H7 (cell line): ENCODE results near the gene MYD88. TPM values are rescaled to one million over a fixed set of nuclear protein-coding genes. Genes with fewer than 3 reads are reported as not detected.

Source experiments
- DNase-seq: peaks from one replicate; pipeline ENCODE4 v3.0.0; 2012
- H3K27me3 ChIP-seq: 2 replicates; pipeline ENCODE4 v1.6.0; 2011; ENCODE audit warnings: mild to moderate bottlenecking, low read length; ENCODE audit not compliant: control insufficient read depth, insufficient read depth
- H3K36me3 ChIP-seq: replicated peaks from 2 replicates; pipeline ENCODE4 v1.5.1; 2011; ENCODE audit warnings: low read length; ENCODE audit not compliant: control insufficient read depth, insufficient read depth
- H3K4me3 ChIP-seq: 2 replicates; pipeline ENCODE4 v1.5.1; 2011; ENCODE audit warnings: low read depth, mild to moderate bottlenecking, control low read depth, low read length, moderate library complexity; ENCODE audit not compliant: insufficient read depth
- total RNA-seq: library from RNA; depleted of rRNA; stranded (reverse); fragments of >200 nt; shearing (Covaris generic); gene quantifications from 2 replicates; pipeline ENCODE4 v1.2.3, GENCODE V29; 2014

The MYD88 gene
- total RNA-seq, 1 experiment from 2014 or later = 3.4 TPM

DNA sequence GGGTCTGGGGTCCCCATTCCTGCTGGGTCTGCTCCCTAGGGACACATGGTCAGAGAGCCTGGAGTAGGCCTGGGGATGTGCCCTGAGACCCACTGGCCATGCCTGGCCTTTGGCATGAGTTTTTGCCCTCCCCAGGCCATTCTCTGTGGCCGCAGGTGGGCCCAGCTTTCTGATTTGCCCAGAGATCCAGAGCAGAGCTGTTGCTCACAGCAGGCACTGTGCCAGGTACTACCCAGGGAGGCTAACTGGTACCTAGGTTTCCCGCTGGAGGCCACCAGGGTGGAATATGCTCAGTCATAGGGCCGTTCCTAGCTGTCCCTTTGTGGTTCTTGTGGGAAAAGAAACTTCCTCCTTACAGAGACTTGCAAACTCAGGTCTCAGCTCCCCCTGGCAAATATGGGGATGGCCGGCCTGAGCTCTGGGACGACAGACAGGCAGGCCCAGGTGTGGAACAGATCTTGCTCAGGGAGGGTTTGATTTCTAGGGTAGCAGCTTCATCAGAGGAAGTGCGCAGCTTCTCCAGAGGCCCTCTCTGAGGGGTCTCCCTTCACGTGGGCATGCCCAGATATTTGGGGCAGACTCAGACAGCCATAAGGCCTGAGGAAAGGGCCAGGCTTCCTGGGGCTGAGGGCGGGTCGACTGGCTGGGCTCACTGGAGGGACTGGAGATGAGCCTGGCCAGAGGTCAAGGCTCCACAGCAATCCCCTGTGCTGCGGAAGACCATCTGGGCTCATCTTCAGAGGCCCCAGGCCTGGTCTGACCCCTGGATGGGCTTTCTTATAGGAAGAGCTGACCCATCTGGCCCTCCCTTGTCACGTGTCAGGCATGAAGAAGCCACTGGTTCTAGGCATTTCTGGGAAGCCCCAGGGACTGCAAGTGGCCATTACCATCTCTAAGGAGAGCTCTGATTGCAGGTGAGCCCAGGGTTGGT lies 29.5 kb upstream of the MYD88 start:
- H3K4me3 ChIP-seq = no peak overlapping the region
- no peaks in the 10 kb centered on the region for H3K27me3 ChIP-seq
- no peak for DNase-seq
- H3K36me3 ChIP-seq = no peaks in the 10 kb centered on the region

DNA sequence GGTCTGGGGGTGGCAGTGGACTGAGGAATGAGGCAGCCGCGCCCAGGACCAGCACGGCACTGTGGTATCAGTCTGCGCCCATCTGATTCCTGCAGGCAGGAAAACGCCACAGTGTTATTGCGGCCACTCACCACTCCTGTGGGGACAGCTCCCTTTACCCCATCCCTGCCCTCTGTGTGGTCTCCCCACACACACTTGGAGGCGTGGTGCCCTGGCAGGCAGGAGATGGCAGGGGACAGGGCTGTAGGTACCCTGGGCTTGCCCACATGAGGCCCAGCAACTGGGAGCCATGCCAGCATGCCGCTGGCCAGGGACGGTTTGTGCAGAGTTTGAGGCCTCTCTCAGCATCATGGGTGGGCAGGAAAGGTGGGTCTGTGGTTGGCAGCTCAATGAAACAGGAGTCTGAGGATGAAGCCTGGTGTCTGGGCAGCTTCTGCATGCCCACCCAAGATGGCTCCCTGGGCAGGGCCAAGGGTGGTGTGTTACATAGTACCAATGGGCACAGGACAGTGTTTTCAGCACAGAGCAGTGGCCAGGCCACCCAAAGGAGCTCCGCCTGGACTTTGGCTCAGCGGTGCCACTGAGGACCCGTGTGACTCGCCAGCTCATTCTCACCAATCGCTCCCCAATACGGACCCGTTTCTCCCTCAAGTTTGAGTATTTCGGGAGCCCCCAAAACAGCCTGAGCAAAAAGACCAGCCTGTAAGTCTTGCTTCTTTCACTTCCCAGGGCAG lies 28.7 kb upstream of the MYD88 start:
- no peak for DNase-seq
- Histone ChIP-seq H3K36me3 (no peaks in the 10 kb centered on the region), H3K4me3 (no peak overlapping the region), H3K27me3 (no peaks in the 10 kb centered on the region)

- DNase-seq = no peak
- no peak overlapping the region for H3K4me3 ChIP-seq
- no peaks in the 10 kb centered on the region for H3K27me3 ChIP-seq
- H3K36me3 ChIP-seq = no peaks in the 10 kb centered on the region
Measured at GRCh38 chr3:38110314-38111050, 28.0 kb upstream of the MYD88 start.

DNA sequence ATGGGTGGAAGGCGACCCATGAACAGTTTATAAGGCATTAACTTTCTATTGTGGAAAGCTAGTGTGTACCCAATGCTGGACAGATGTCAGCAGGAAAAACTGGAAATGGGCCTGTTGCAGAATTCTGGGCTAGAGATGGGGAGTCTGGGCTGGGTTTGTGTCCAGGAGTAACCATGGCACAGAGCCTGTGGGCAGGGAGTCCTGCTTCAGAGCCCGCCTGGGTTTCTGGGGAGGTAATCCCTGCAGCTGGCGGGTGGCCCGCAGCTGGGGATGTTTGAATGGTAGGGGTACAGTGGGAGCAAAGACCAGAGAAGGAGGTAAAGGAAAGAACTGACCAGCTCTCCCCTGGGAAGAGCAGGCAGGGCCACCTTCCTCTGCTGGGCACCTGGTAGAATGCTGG lies 27.3 kb upstream of the MYD88 start:
- Histone ChIP-seq H3K27me3 (no peaks in the 10 kb centered on the region), H3K36me3 (no peaks in the 10 kb centered on the region), H3K4me3 (no peak overlapping the region)
- DNase-seq = no peak

DNA sequence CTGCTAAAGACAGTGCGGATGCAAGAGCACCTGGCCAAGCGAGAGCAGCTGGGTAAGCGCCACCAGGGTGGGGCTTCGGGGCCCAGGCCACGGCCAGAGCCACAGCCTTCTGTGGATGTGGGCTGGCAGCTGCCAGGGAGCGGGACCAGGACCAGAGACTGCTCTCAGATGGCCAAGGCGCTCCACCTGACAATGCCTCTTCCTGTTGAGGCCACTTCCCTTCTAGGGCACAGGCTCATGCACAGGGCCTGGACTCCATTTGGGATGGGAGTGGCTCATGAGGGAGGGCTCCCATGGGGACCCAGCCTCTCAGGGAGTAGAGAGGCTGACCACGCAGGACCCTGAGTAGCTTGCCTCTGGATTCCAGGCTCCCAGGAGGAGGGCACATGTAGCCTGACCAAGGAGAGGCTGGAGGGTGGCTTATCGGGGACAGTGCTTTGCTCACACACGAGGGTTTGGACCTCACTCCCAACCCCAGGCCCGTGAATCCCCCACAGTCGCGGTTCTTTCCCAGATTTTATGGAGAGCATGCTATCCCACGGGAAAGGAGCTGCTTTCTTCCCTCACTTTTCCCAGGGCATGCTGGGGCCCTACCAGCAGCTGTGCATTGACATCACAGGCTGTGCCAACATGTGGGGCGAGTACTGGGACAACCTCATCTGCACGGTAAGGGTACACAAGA lies 26.6 kb upstream of the MYD88 start:
- DNase-seq = no peak
- H3K4me3 ChIP-seq = no peak overlapping the region

GRCh38 chr3:38112378-38112761 lies 26.1 kb upstream of the MYD88 start:
- no peak for DNase-seq
- Histone ChIP-seq H3K27me3 (no peaks in the 10 kb centered on the region), H3K4me3 (no peak overlapping the region), H3K36me3 (no peaks in the 10 kb centered on the region)

More for the DNA sequence above, 26.6 kb upstream of the MYD88 start:
- Histone ChIP-seq H3K27me3 (no peaks in the 10 kb centered on the region), H3K36me3 (no peaks in the 10 kb centered on the region)

DNA sequence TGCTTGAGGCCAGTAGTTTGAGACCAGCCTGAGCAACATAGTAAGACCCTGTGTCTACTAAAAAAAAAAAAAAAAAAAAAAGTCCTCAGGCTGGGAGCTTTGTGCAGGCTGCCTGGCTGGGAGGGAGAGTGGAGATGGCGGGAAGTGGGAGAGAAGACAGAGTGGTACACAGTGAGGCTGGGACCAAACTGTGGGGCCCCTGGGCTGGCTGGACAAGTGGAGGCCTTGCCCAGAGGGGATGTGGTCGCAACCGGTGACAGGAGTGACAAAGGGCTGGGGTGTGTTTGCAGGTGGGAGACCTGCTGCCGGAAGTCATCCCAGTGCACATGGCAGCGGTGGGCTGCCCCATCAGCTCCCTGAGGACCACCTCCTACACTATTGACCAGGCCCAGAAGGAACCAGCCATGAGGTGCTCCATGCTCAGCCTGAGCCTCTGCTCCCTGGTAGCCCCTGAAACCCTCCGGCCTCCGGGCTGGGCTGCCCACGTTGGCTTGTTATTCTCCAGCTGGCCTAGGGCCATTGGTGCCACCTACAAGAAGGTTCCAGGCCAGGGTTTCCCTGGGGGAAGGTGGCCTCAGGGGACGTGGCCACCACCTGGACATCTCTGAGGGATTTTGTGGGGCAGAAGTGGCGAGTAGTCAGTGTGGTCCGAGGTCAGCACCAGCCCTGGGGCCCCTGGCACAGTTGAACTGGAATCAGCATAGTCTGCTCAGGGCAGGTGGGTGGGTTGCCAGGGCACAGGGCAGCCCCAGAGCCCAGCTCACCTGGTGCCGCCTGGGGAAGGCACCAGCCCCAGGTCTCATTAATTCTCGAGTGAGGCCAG lies 24.2 kb upstream of the MYD88 start:
- no peak overlapping the region for H3K4me3 ChIP-seq
- no peaks in the 10 kb centered on the region for H3K27me3 ChIP-seq
- H3K36me3 ChIP-seq = no peaks in the 10 kb centered on the region
- peak; percentile 32 for DNase-seq

DNA sequence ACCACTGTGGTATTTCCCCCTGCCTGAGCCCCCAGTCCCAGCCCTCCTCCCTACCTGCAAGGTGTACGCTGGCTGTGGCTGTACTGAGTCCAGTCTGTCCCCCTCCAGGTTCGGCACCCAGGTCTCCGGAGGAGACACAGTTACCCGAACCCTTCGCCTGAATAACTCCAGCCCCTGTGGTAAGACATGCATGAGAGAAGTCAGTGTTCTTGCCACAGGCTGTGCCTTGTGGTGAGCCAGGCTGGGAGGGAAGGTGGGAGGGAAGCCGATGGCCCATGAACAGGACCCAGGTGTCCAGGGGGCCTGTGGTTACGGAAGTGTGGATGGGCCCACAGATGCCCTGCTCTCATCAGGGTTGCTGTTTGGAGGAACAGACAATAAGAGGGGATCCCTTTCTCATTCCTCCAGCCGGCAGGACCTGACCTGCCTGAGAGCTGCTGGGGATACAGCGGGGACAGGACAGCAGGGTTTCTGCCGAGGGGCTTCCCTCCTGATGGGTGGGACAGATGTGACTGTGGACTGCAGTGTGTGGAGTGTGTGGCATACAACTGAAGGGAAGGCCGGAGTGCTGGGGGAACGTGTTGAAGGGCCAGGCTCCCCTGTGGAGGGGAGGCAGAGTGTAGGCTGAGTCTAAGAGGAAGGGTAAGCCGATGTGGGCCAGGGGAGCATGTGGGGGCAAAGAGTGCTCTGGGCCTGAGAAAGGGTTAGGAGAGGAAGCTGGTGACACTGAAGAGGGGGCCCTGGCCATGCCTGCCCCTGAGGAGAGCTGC lies 23.4 kb upstream of the MYD88 start:
- peaks cover 2% of the 10 kb centered on the region; the same call in 1 of the 2 replicates for H3K36me3 ChIP-seq
- no peaks in the 10 kb centered on the region for H3K27me3 ChIP-seq
- H3K4me3 ChIP-seq = no peak overlapping the region
- no peak for DNase-seq

- H3K36me3 ChIP-seq = peaks cover 2% of the 10 kb centered on the region; the same call in 1 of the 2 replicates
- H3K27me3 ChIP-seq = no peaks in the 10 kb centered on the region
- no peak overlapping the region for H3K4me3 ChIP-seq
- DNase-seq = no peak
Measured at GRCh38 chr3:38115645-38116427, 22.6 kb upstream of the MYD88 start.

DNA sequence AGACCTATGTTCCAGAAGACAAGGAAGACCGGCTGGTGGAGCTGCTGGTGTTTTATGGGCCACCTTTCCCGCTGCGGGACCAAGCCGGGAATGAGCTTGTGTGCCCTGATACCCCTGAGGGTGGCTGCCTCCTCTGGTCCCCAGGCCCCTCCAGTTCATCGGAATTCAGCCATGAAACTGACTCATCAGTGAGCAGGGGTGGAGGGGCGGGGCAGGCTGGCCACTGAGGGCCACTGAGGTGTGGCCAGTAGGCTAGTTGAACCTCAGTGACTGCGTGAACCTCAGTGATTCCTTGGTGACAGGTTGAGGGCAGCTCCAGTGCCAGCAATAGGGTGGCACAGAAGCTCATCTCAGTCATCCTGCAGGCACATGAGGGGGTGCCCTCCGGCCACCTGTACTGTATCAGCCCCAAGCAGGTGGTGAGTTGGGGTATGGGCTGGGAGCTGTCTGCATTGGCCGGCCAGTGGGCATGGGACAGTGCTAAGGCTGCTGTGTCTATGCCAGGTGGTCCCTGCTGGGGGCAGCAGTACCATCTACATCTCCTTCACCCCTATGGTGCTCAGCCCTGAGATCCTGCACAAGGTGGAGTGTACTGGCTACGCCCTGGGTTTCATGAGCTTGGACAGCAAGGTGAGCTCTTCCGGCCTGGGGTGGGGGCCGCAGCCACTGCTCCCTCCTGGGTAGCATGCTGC lies 21.8 kb upstream of the MYD88 start:
- DNase-seq = no peak
- no peaks in the 10 kb centered on the region for H3K27me3 ChIP-seq
- no peak overlapping the region for H3K4me3 ChIP-seq
- peaks cover 3% of the 10 kb centered on the region; the same call in 1 of the 2 replicates for H3K36me3 ChIP-seq

- peaks cover 5% of the 10 kb centered on the region for H3K36me3 ChIP-seq
- DNase-seq = no peak
- H3K4me3 ChIP-seq = no peak overlapping the region
- H3K27me3 ChIP-seq = no peaks in the 10 kb centered on the region
Measured at GRCh38 chr3:38117163-38117716, 21.2 kb upstream of the MYD88 start.
